ENCODE data around the gene CHRNE.
"Not testable (repeated sequence)": the region's sequence is repeated elsewhere in the genome, so short reads cannot be mapped to it uniquely, and the experiment has no call there.

CHRNE gene

GRCh38 chr17:4939546-4939795 lies 36.6 kb upstream of the CHRNE start:
- no peak for DNase-seq

DNA sequence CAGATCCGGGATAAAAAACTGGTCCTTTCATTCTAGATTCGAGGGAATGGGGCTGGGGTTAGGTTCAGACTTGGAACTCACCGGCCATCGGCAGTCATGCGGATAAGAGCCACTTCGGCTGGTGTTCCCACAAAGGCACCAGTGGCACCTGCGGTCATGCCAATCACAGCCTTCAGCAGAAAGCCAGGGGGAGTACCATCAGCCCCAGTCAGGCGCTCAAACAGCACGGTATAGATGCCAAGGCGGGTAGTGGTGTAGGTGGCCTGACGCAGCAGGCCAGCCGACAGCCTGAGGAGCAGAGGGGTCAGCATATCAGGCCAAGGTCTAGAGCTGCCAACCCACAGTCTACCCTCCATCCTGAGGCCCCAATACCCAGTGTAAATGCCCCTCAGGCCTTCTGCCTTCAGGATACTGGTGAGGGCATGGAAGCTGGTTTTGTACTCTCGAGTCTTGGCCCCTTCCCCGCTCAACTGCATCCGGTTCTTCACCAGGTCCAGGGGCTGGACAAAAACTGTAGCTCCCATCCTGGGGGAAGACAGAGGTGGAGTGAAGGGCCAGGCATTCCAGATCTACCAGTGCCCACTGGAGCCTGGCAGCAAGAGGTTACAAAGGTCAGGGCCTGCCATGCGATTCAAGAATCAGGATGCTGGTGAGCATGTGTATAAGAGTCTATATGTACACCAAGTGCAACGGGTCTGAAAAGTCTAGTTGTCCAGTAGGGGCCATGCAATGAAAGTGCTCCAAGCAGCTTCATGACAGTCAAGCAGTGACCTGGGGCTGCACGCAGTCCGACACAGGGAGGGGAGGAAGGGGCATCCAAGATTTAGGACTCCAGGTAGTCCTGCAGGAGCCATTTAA lies 36.0 kb upstream of the CHRNE start:
- DNase-seq = no peak

GRCh38 chr17:4938069-4938491 lies 35.2 kb upstream of the CHRNE start:
- DNase-seq = no peak

DNA sequence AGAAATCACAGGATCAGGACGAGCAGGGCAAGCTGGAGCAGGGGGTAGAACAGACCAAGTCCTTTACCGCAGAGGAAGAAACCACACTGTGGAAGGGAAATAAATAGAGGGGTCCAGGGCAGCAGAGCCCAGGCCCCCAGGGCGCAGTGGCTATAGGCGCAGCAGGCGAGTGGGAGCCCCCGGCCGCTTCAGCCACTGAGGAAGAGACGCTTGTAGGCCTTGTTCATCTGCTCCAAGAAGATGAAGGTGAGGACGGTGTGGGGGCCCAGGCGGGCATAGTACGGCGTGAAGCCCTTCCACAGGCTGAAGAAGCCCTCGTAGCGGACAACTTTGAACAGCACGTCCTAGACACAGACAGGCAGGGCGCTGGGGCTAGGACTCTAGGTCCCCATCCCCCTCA lies 34.7 kb upstream of the CHRNE start:
- DNase-seq = no peak

- DNase-seq = no peak
Measured at GRCh38 chr17:4936436-4936835, 33.5 kb upstream of the CHRNE start.

GRCh38 chr17:4935650-4936049 lies 32.8 kb upstream of the CHRNE start:
- DNase-seq = no peak

- DNase-seq = peak; percentile 23
Measured at GRCh38 chr17:4934173-4934979, 31.5 kb upstream of the CHRNE start.

DNA sequence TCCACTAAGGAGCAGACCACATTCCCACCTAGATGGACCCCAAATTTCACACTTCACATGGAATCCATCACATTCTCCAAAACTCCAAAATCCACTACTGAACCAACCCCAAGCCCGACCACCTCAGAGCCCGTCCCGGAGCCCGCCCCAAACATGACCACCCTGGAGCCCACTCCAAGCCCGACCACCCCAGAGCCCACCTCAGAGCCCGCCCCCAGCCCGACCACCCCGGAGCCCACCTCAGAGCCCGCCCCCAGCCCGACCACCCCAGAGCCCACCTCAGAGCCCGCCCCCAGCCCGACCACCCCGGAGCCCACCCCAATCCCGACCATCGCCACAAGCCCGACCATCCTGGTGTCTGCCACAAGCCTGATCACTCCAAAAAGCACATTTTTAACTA lies 30.7 kb upstream of the CHRNE start:
- no peak for DNase-seq

DNA sequence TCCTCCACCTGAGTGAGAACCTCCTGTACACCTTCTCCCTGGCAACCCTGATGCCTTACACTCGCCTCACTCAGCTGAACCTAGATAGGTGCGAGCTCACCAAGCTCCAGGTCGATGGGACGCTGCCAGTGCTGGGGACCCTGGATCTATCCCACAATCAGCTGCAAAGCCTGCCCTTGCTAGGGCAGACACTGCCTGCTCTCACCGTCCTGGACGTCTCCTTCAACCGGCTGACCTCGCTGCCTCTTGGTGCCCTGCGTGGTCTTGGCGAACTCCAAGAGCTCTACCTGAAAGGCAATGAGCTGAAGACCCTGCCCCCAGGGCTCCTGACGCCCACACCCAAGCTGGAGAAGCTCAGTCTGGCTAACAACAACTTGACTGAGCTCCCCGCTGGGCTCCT lies 29.9 kb upstream of the CHRNE start:
- DNase-seq = no peak

GRCh38 chr17:4931963-4932362 lies 29.1 kb upstream of the CHRNE start, which contains the start of gene GP1BA:
TSS of gene GP1BA (plus strand) at chr17:4932277. CDS start at chr17:4932605, 328 bp downstream.
- DNase-seq = no peak

- DNase-seq = no peak
Measured at GRCh38 chr17:4928881-4929280, 26.0 kb upstream of the CHRNE start.

DNA sequence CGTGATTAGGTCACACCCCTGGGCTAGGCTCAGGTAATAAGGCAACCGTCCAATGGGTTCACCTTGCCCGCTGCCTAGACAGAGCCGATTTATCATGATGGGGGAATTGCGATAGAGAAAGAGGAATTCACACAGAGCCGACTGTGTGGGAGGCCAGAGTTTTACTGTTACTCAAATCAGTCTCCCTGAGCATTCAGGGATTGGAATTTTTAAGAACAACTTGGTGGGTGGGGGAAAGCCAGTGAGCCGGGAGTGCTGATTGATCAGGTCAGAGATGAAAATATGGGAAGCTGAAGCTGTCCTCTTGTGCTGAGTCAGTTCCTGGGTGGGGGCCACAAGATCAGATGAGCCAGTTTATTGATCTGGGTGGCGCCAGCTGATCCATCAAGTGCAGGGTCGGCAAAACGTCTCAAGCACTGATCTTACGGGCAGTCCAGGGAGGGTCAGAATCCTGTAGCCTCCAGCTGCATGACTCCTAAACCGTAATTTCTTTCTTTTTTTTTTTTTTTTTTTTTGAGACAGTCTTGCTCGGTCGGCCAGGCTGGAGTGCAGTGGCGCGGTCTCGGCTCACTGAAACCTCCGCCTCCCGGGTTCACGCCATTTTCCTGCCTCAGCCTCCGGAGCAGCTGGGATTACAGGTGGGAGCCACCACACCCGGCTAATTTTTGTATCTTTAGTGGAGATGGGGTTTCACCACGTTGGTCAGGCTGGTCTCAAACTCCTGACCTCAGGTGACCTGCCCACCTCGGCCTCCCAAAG lies 23.9 kb upstream of the CHRNE start:
- DNase-seq = not testable (repeated sequence)

- DNase-seq = no peak
Measured at GRCh38 chr17:4921320-4921719, 18.4 kb upstream of the CHRNE start.

- DNase-seq = no peak
Measured at GRCh38 chr17:4920351-4921048, 17.6 kb upstream of the CHRNE start.

DNA sequence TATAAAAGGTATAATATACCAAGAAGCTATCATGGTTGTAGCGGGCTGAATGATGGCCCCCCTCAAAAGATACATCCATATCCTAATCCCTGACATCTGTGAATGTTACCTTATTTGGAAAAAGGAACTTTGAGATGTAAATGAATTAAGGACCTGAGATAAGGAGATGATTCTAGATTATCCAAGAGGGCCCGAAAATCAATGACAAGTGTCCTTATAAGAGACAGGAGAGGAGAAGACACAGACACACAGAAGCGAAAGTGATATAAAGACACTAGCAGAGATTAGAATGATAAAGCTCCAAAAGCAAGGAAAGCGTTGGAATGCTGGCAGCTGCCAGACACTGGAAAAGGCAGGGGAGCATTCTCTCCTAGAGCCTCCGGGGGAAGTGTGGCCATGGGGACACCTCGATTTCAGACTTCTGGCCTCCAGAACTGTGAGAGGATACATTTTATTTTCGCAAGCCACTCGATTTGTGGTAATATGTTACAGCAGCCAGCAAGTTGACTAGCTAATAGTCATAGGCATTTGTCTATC lies 16.7 kb upstream of the CHRNE start:
- no peak for DNase-seq

- not testable (repeated sequence) for DNase-seq
Measured at GRCh38 chr17:4914551-4914950, 11.7 kb upstream of the CHRNE start.

DNA sequence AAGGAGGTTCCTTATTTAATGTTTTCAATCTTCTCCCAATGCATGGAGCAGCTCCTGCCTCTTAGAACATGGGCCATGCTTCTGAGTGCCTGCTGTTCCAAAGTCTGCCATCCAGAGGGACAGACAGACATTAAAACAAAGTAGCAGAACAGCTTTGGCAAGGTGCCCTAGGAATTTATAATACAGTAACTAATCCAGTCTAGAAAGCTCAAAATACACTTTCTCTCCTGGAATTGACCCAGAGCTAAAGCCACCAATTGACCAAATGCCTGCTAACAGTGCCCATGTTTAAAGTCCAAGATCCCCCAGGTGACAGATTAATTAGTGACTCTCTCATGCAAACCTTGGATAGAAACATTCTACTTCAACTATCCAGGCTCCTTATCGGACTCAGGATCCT lies 11.1 kb upstream of the CHRNE start:
- no peak for DNase-seq

GRCh38 chr17:4908711-4909496 lies 6.0 kb upstream of the CHRNE start:
- DNase-seq = peak; percentile 7

DNA sequence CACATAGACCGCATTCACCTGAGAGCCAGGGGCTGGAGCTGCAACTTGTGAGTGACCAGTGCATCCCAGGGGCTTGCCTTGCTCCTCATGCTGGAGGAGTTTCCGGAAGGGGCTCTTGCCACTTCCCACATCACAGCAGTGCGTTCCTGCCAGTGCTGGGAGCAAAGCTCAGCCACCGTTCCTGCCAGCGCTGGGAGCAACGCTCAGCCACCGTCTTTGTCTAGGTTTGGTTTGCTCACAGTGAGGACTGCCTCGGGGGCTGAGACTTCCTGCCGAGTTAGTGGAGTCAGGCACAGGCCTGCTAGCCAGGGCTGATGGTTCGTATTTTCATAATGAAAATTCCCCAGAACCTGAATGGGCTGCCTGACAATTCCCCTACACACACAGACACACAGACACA lies 5.4 kb upstream of the CHRNE start:
- no peak for DNase-seq

- DNase-seq = not testable (repeated sequence)
Measured at GRCh38 chr17:4906642-4907041, 3.7 kb upstream of the CHRNE start.

DNA sequence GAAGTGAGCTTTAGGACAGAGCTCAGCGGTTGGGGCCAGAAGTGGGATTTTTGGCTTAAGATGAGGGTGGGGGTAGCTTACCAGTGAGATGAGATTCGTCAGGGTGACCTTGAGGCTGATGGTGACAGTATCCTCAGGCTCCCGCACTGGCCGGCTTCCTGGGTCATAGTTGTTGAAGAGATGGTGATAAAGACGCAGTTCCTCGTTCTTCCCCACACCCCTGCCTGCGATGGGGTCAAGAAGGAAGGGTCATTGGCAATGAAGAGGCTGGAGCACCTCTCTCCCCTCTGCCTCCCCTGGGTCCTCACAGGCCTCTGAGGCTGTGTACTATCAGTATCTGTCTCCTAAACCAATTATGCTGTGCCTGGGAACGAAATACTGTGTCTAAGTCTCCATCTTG lies 358 bp downstream of the CHRNE start:
- no peak for DNase-seq

Measured in KG1 (cell line).